ENCODE results near the gene LETMD1. TPM values are rescaled to one million over a fixed set of nuclear protein-coding genes. Genes with fewer than 3 reads are reported as not detected.

The LETMD1 gene
- total and polyA plus RNA-seq, 2 of the 4 experiments (the other 2 are of a cell fraction) = 27.6 to 40.1 TPM

- Histone ChIP-seq H2BK120ac (ENCODE audit: low read depth, low read length) (no peak overlapping the region), H3K4me2 (ENCODE audit: low read depth, low read length) (no peak overlapping the region), H4K91ac (ENCODE audit: insufficient read depth, low read depth, low read length) (no peak overlapping the region), H3K4me3 (ENCODE audit: insufficient read depth, low read depth, low read length) (no peak overlapping the region), H3K9me3 (ENCODE audit: control insufficient read depth, insufficient read depth, low read length) (no peaks in the 10 kb centered on the region), H3K36me3 (ENCODE audit: control insufficient read depth, insufficient read depth, low read length) (peaks cover 12% of the 10 kb centered on the region), H3K23ac (ENCODE audit: low read depth, low read length) (no peak overlapping the region), H4K8ac (ENCODE audit: low read depth in 2 of 2, low read length in 2 of 2) (no peak overlapping the region), H2AK5ac (ENCODE audit: low read depth, low read length) (no peak overlapping the region), H3K79me1 (ENCODE audit: low read depth in 1 of 2, low read length in 2 of 2) (no peaks in the 10 kb centered on the region), H4K20me1 (ENCODE audit: insufficient read depth, low read length) (no peaks in the 10 kb centered on the region), H3K14ac (replicated peaks; ENCODE audit: low read depth, low read length) (no peak overlapping the region), H3K4ac (ENCODE audit: low read depth, low read length) (no peak overlapping the region), H2BK20ac (ENCODE audit: low read depth, low read length) (no peak overlapping the region), H3K9ac (ENCODE audit: low read depth, low read length) (no peak overlapping the region), H2BK5ac (ENCODE audit: low read depth, low read length, poor library complexity, severe bottlenecking) (no peak overlapping the region), H3K18ac (ENCODE audit: low read depth, low read length) (no peak overlapping the region), H2AFZ (replicated peaks; ENCODE audit: low read length, poor library complexity) (no peak overlapping the region), H3K4me1 (ENCODE audit: control insufficient read depth, insufficient read depth, low read length) (no peaks in the 10 kb centered on the region), H2AK9ac (replicated peaks; ENCODE audit: low read depth, low read length, poor library complexity) (no peak overlapping the region), H2BK15ac (ENCODE audit: low read depth, low read length) (no peak overlapping the region), H4K5ac (ENCODE audit: low read depth, low read length) (no peak overlapping the region), H3K27me3 (ENCODE audit: control insufficient read depth, insufficient read depth, low read length) (no peaks in the 10 kb centered on the region), H3K9me1 (ENCODE audit: insufficient read depth, low read length) (no peaks in the 10 kb centered on the region), H3K27ac (ENCODE audit: insufficient read depth, low read length) (no peak overlapping the region), H3K56ac (ENCODE audit: extremely low read depth, insufficient read depth, low read length) (no peak overlapping the region)
- no TSS peak for BruUV-seq (replicated peaks)
- ATAC-seq (ENCODE audit: low read depth) (no peak), DNase-seq (no peak)
- intact Hi-C loops (cut with micrococcal nuclease) (no loop called here), dilution Hi-C loops (cut with HindIII; ENCODE audit: low sequenced_read_pairs, unreplicated experiment) (no loop called here), in situ Hi-C loops (cut with MboI; ENCODE audit: low sequenced_read_pairs) (no loop called here)
- no peak for TF ChIP-seq RAD21 (IDR thresholded peaks at IDR 0.05; ENCODE audit: low read length)
- TF ChIP-seq CEBPB (IDR thresholded peaks at IDR 0.05; ENCODE audit: low read depth, low read length) = peak; percentile 88
- ChIA-PET CTCF (no interaction called here), POLR2A (ENCODE audit: unreplicated experiment) (no interaction called here)
- 97 to 100% methylated on average over 1 to 6 of the region's 10 CpGs for WGBS, 2 experiments (ENCODE audit: extremely low coverage in 2 of 2, insufficient read length in 1 of 2)
Observed at GRCh38 chr12:51090705-51091229, 42.6 kb downstream of the LETMD1 start.

Data from IMR-90 (cell line).